Astrocyte (in vitro differentiated cells and primary cell): Measurements from ENCODE around the gene ASB1.

Experiments
- EZH2 ChIP-seq: IDR thresholded peaks from 2 replicates; pipeline ENCODE4 v1.6.1; 2012; ENCODE audit warnings: mild to moderate bottlenecking, low read length, inconsistent platforms; ENCODE audit not compliant: insufficient read depth
- TF ChIP-seq, protein P1 (sequence below): IDR thresholded peaks from 2 replicates; pipeline ENCODE4 v1.5.1; 2011; ENCODE audit warnings: low read depth, mild to moderate bottlenecking, inconsistent platforms, low read length, moderate library complexity; ENCODE audit not compliant: insufficient read depth

DNA sequence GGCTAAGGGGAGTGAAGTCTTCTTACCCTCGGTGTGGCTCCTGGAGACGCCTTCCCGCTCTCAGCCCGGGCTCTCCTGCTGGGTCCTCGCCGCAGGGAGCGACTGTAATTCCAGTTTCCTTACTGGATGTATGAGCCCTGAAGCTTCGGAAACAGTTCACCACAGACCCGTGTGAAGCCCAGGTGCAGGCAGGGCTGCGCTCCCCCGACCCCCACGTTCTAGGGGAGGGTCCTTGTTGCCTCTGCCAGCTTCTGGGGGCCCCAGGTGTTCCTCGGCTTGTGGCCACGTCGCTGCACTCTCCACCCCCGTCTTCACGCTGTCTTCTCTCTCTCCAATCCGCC is 5.1 kb upstream of the ASB1 start:
- TF ChIP-seq, protein P1, sequence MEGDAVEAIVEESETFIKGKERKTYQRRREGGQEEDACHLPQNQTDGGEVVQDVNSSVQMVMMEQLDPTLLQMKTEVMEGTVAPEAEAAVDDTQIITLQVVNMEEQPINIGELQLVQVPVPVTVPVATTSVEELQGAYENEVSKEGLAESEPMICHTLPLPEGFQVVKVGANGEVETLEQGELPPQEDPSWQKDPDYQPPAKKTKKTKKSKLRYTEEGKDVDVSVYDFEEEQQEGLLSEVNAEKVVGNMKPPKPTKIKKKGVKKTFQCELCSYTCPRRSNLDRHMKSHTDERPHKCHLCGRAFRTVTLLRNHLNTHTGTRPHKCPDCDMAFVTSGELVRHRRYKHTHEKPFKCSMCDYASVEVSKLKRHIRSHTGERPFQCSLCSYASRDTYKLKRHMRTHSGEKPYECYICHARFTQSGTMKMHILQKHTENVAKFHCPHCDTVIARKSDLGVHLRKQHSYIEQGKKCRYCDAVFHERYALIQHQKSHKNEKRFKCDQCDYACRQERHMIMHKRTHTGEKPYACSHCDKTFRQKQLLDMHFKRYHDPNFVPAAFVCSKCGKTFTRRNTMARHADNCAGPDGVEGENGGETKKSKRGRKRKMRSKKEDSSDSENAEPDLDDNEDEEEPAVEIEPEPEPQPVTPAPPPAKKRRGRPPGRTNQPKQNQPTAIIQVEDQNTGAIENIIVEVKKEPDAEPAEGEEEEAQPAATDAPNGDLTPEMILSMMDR = no peak
- TF ChIP-seq EZH2 = no peak
